HepG2 (cell line): ENCODE results near the gene CFL1.

ENCODE experiments used
- CHD2 ChIP-seq: IDR thresholded peaks from 2 replicates; pipeline ENCODE4 v1.6.1; 2011; ENCODE audit warnings: low read depth, low read length, improper control_type of control experiment
- CTCF ChIP-seq: sonication (generic); formaldehyde crosslinking; IDR thresholded peaks from 2 replicates; pipeline ENCODE4 v1.5.0; 2020; ENCODE audit warnings: mild to moderate bottlenecking, missing genetic modification reagents, moderate library complexity
- EHMT2 ChIP-seq: fragments of 200-600 bp; sonication (generic); IDR thresholded peaks from 2 replicates; pipeline ENCODE4 v1.7.0; 2017; ENCODE audit warnings: antibody characterized with exemption, low read depth, low read length, borderline replicate concordance
- FOXP4 ChIP-seq: sonication (generic); formaldehyde crosslinking; IDR thresholded peaks from 2 replicates; pipeline ENCODE4 v1.4.0; 2020; ENCODE audit warnings: missing genetic modification reagents
- MEIS1 ChIP-seq: sonication (generic); formaldehyde crosslinking; IDR thresholded peaks from 2 replicates; pipeline ENCODE4 v1.9.0; 2021; ENCODE audit warnings: mild to moderate bottlenecking, missing genetic modification reagents, moderate library complexity, borderline replicate concordance
- NR1H2 ChIP-seq: sonication (generic); formaldehyde crosslinking; IDR thresholded peaks from 2 replicates; pipeline ENCODE4 v1.8.1; 2022; ENCODE audit warnings: low read depth, missing genetic modification reagents, borderline replicate concordance
- PCBP1 ChIP-seq: fragments of 200-400 bp; formaldehyde crosslinking; IDR thresholded peaks from 2 replicates; pipeline ENCODE4 v1.6.1; 2017; ENCODE audit warnings: mild to moderate bottlenecking, low read depth, low read length, borderline replicate concordance
- RFXANK ChIP-seq: IDR thresholded peaks from 2 replicates; pipeline ENCODE4 v1.6.1; 2016
- SIN3A ChIP-seq: IDR thresholded peaks from 2 replicates; pipeline ENCODE4 v1.6.1; 2011; ENCODE audit warnings: low read depth, mild to moderate bottlenecking, control low read depth, low read length, borderline replicate concordance
- SMARCE1 ChIP-seq: fragments of 450-650 bp; IDR thresholded peaks from 2 replicates; pipeline ENCODE4 v1.6.1; 2017; ENCODE audit warnings: borderline replicate concordance
- YY1 ChIP-seq: IDR thresholded peaks from 2 replicates; pipeline ENCODE4 v1.6.1; 2011; ENCODE audit warnings: low read length, low read depth, moderate library complexity, mild to moderate bottlenecking; ENCODE audit not compliant: insufficient read depth, insufficient replicate concordance
- ZNF20 ChIP-seq: sonication (generic); formaldehyde crosslinking; IDR thresholded peaks from 2 replicates; pipeline ENCODE4 v1.4.0; 2020; ENCODE audit warnings: mild to moderate bottlenecking, moderate library complexity, missing genetic modification reagents
- ZNF3 ChIP-seq: IDR thresholded peaks from 2 replicates; pipeline ENCODE4 v1.7.0; 2017; ENCODE audit warnings: inconsistent platforms
- TF ChIP-seq, protein P1 (sequence below), 2 experiments: sonication (generic) in 1 of 2; formaldehyde crosslinking in 1 of 2; IDR thresholded peaks; 2 replicates each; pipeline versions ENCODE4 v1.4.0 to v1.6.1; 2018 to 2020; ENCODE audit warnings: missing genetic modification reagents in 2 of 2, borderline replicate concordance in 1 of 2, low read depth in 1 of 2, mild to moderate bottlenecking in 1 of 2, missing biosample characterization in 1 of 2

GRCh38 chr11:65870706-65871681, 13.0 kb upstream of the CFL1 start:
- TF ChIP-seq CTCF (CRISPR knock-in tag) (no peak), YY1 (no peak), MEIS1 (CRISPR knock-in tag) (no peak), SIN3A (no peak), EHMT2 (no peak), NR1H2 (CRISPR knock-in tag) (no peak), CHD2 (no peak), SMARCE1 (no peak), ZNF20 (CRISPR knock-in tag) (no peak), ZNF3 (no peak), PCBP1 (no peak), FOXP4 (no peak), RFXANK (no peak)
- TF ChIP-seq, protein P1, sequence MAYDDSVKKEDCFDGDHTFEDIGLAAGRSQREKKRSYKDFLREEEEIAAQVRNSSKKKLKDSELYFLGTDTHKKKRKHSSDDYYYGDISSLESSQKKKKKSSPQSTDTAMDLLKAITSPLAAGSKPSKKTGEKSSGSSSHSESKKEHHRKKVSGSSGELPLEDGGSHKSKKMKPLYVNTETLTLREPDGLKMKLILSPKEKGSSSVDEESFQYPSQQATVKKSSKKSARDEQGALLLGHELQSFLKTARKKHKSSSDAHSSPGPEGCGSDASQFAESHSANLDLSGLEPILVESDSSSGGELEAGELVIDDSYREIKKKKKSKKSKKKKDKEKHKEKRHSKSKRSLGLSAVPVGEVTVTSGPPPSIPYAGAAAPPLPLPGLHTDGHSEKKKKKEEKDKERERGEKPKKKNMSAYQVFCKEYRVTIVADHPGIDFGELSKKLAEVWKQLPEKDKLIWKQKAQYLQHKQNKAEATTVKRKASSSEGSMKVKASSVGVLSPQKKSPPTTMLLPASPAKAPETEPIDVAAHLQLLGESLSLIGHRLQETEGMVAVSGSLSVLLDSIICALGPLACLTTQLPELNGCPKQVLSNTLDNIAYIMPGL (CRISPR knock-in tag; IDR thresholded peaks at IDR 0.05; ENCODE audit: borderline replicate concordance in 1 of 2, low read depth in 1 of 2) = no peak
